Endothelial cell of umbilical vein (primary cell): Measurements from ENCODE around the gene SH3BP5. TPM values are rescaled to one million over a fixed set of nuclear protein-coding genes. Genes with fewer than 3 reads are reported as not detected.

Experiments used
- BruUV-seq: library from RNA; stranded (reverse); fragments of 400-500 nt; replicated peaks from 2 replicates; lab custom pipeline; 2021; lab: Mats Ljungman, UMichigan
- CTCF ChIA-PET: fragments of 300-600, 350-600 bp; sonication (Branson Sonifier 250); formaldehyde crosslinking; loops from one replicate; lab custom pipeline; 2021; ENCODE audit warnings: antibody characterized with exemption, inconsistent platforms; lab: Charles Lee
- POLR2A ChIA-PET: fragments of 300-600, 350-600 bp; sonication (Branson Sonifier 250); formaldehyde crosslinking; loops from one replicate; lab custom pipeline; 2021; ENCODE audit warnings: antibody characterized with exemption, inconsistent platforms; lab: Charles Lee
- DNase-seq: peaks from one replicate; pipeline ENCODE4 v3.0.0-alpha.2; 2011; ENCODE audit warnings: low read depth, low spot score
- FAIRE-seq: peaks from 2 replicates; lab custom pipeline; 2011; peaks lifted over from hg19 to GRCh38; lab: Jason Lieb, UNC
- H2AFZ ChIP-seq: 2 replicates; pipeline ENCODE4 v1.6.0; 2012; ENCODE audit warnings: low read depth, low read length, control low read depth, inconsistent platforms
- H3K27ac ChIP-seq: 2 replicates; pipeline ENCODE4 v1.5.1; 2011; ENCODE audit warnings: low read depth, mild to moderate bottlenecking, control low read depth, low read length, moderate library complexity; ENCODE audit not compliant: insufficient read depth
- H3K27me3 ChIP-seq, 2 experiments: 2 replicates each; pipeline versions ENCODE4 v1.6.0 to v1.6.1; 2011; ENCODE audit warnings: low read length in 2 of 2, mixed read lengths in 1 of 2; ENCODE audit not compliant: control insufficient read depth in 2 of 2, insufficient read depth in 2 of 2
- H3K36me3 ChIP-seq, 2 experiments: 2 replicates in 1 of 2; 3 replicates in 1 of 2; pipeline ENCODE4 v1.5.1; 2011; ENCODE audit warnings: low read length in 2 of 2, mild to moderate bottlenecking in 1 of 2, moderate library complexity in 1 of 2; ENCODE audit not compliant: control insufficient read depth in 2 of 2, insufficient read depth in 2 of 2; ENCODE audit errors: extremely low read depth in 1 of 2
- H3K4me1 ChIP-seq: 3 replicates; pipeline ENCODE4 v1.5.1; 2011; ENCODE audit warnings: mild to moderate bottlenecking, low read length; ENCODE audit not compliant: control insufficient read depth, insufficient read depth; ENCODE audit errors: extremely low read depth
- H3K4me2 ChIP-seq: 2 replicates; pipeline ENCODE4 v1.6.1; 2011; ENCODE audit warnings: low read length, control low read depth, mixed read lengths; ENCODE audit not compliant: insufficient read depth
- H3K4me3 ChIP-seq, 3 experiments: fragments of 200-600 bp in 1 of 3; sonication (generic), shearing (Covaris generic) in 1 of 3; replicated peaks in 1 of 3; 2 replicates each; pipeline ENCODE4 v1.5.1; 2011 to 2016; ENCODE audit warnings: control low read depth in 3 of 3, low read length in 3 of 3, mild to moderate bottlenecking in 2 of 3, inconsistent platforms in 1 of 3, low read depth in 1 of 3, moderate library complexity in 1 of 3; ENCODE audit not compliant: insufficient read depth in 1 of 3
- H3K79me2 ChIP-seq: 2 replicates; pipeline ENCODE4 v1.6.0; 2012; ENCODE audit warnings: low read length, inconsistent platforms; ENCODE audit not compliant: control insufficient read depth, insufficient read depth
- H3K9ac ChIP-seq: replicated peaks from 2 replicates; pipeline ENCODE3; 2011; ENCODE audit warnings: low read length, control low read depth; ENCODE audit not compliant: insufficient read depth; ENCODE audit errors: extremely low read depth
- H3K9me1 ChIP-seq: replicated peaks from 3 replicates; pipeline ENCODE4 v1.6.0; 2011; ENCODE audit warnings: mild to moderate bottlenecking, low read length; ENCODE audit not compliant: control insufficient read depth, insufficient read depth; ENCODE audit errors: extremely low read depth
- H3K9me3 ChIP-seq: replicated peaks from 2 replicates; pipeline ENCODE4 v1.5.1; 2012; ENCODE audit warnings: low read length, inconsistent platforms; ENCODE audit not compliant: control insufficient read depth, insufficient read depth
- H4K20me1 ChIP-seq: replicated peaks from 2 replicates; pipeline ENCODE3; 2011; ENCODE audit warnings: mild to moderate bottlenecking, low read length; ENCODE audit not compliant: control insufficient read depth, insufficient read depth; ENCODE audit errors: extremely low read depth
- CTCF ChIP-seq, 2 donors: IDR thresholded peaks; 1 replicate in 1 of 2; 2 replicates in 1 of 2; pipeline ENCODE4 v1.5.1; 2011; ENCODE audit warnings: low read length in 2 of 2, mild to moderate bottlenecking in 2 of 2, moderate library complexity in 2 of 2, control low read depth in 1 of 2, inconsistent platforms in 1 of 2, low read depth in 1 of 2; ENCODE audit not compliant: insufficient read depth in 1 of 2; ENCODE audit errors: extremely low read depth in 1 of 2
- EZH2 ChIP-seq: IDR thresholded peaks from 2 replicates; pipeline ENCODE4 v1.6.1; 2012; ENCODE audit warnings: borderline replicate concordance, low read depth, mild to moderate bottlenecking, moderate library complexity, low read length, inconsistent platforms; ENCODE audit not compliant: severe bottlenecking
- FOS ChIP-seq: IDR thresholded peaks from 2 replicates; pipeline ENCODE4 v1.6.1; 2011; ENCODE audit warnings: mild to moderate bottlenecking, low read length, moderate library complexity, borderline replicate concordance; ENCODE audit not compliant: insufficient read depth
- GATA2 ChIP-seq: IDR thresholded peaks from 2 replicates; pipeline ENCODE4 v1.7.0; 2011; ENCODE audit warnings: low read depth, mild to moderate bottlenecking, moderate library complexity, mixed read lengths, low read length; ENCODE audit not compliant: insufficient read length, insufficient read depth
- JUN ChIP-seq: IDR thresholded peaks from 2 replicates; pipeline ENCODE4 v1.6.1; 2011; ENCODE audit warnings: borderline replicate concordance, low read depth; ENCODE audit not compliant: insufficient read length, insufficient read depth
- MAX ChIP-seq: IDR thresholded peaks from 2 replicates; pipeline ENCODE4 v1.6.1; 2011; ENCODE audit not compliant: insufficient read depth, insufficient read length
- MYC ChIP-seq: IDR thresholded peaks from one replicate; pipeline ENCODE4 v1.6.1; 2011; ENCODE audit warnings: mild to moderate bottlenecking, low read depth, low read length
- POLR2A ChIP-seq: IDR thresholded peaks from 2 replicates; pipeline ENCODE4 v1.6.1; 2012; ENCODE audit warnings: low read depth, mild to moderate bottlenecking, control low read depth, low read length
- POLR2AphosphoS5 ChIP-seq: IDR thresholded peaks from 2 replicates; pipeline ENCODE4 v1.6.1; 2012; ENCODE audit warnings: low read depth, mild to moderate bottlenecking, control low read depth, low read length, moderate library complexity; ENCODE audit not compliant: insufficient read depth
- dilution Hi-C: fragments of 300-500 bp; cut with MboI; formaldehyde crosslinking; loops from one replicate; pipeline ENCODE4 v1.15.0; 2019; ENCODE audit warnings: low sequenced_read_pairs; ENCODE audit not compliant: extremely low pct_ligation_motif_present
- intact Hi-C: fragments of 100-400 bp; cut with micrococcal nuclease; formaldehyde crosslinking; loops from one replicate; pipeline ENCODE4 v1.10.0; 2022
- polyA plus RNA-seq, 4 experiments: library from polyadenylated mRNA; depleted of rRNA in 3 of 4; stranded (reverse) in 3 of 4; unstranded in 1 of 4; fragments of >200 nt; gene quantifications; 2 replicates each; pipeline versions ENCODE4 v1.2.1 to v1.2.3, GENCODE V29; 2011 to 2012; ENCODE audit warnings: missing spikeins in 1 of 4
- total RNA-seq: library from RNA; stranded (reverse); gene quantifications from 2 replicates; pipeline ENCODE4 v1.2.3, GENCODE V29; 2021

The SH3BP5 gene
- total and polyA plus RNA-seq, 2 donors (not counting 3 experiments of a cell fraction or from before 2014, with no cell fraction given): 35.3 to 76.3 TPM

GRCh38 chr3:15279671-15280402, 52.5 kb downstream of the SH3BP5 start:
- Histone ChIP-seq H3K36me3 (no peaks in the 10 kb centered on the region), H3K9me1 (no peaks in the 10 kb centered on the region), H3K4me3 (no peak overlapping the region), H3K9ac (no peak overlapping the region), H3K4me2 (no peak overlapping the region), H2AFZ (no peak overlapping the region), H3K9me3 (no peaks in the 10 kb centered on the region), H3K27ac (no peak overlapping the region), H4K20me1 (no peaks in the 10 kb centered on the region), H3K4me1 (peaks cover 8% of the 10 kb centered on the region), H3K27me3 (no peaks in the 10 kb centered on the region), H3K79me2 (peaks cover 80% of the 10 kb centered on the region)
- POLR2A ChIA-PET: no interaction called here
- intact Hi-C loops: no loop called here
- CTCF ChIA-PET: interaction anchor here (1.4 to 5.2 kb wide), 5 partner anchors 9 to 278 kb away, joined by 3 to 28 read pairs (median 9); no protein-coding TSS in a partner anchor
- BruUV-seq: no TSS peak
- DNase-seq (no peak), FAIRE-seq (no peak)
- dilution Hi-C loops: no loop called here
- no peak for TF ChIP-seq FOS
- no peak for TF ChIP-seq GATA2
- no peak for TF ChIP-seq EZH2
- TF ChIP-seq MYC: no peak
- no peak for TF ChIP-seq MAX
- no peak for TF ChIP-seq POLR2AphosphoS5
- no peak for TF ChIP-seq JUN
- no peak for TF ChIP-seq CTCF (IDR thresholded peaks at IDR 0.05; ENCODE audit: extremely low read depth in 1 of 2, insufficient read depth in 1 of 2, low read depth in 1 of 2, low read length in 2 of 2)
- TF ChIP-seq POLR2A: no peak
